Measurements from ENCODE around the gene RBM20. TPM values are rescaled to one million over a fixed set of nuclear protein-coding genes. Genes with fewer than 3 reads are reported as not detected.

RBM20 gene
- total RNA-seq, 2 donors from 2014 or later: 7.8 to 13.9 TPM

DNA sequence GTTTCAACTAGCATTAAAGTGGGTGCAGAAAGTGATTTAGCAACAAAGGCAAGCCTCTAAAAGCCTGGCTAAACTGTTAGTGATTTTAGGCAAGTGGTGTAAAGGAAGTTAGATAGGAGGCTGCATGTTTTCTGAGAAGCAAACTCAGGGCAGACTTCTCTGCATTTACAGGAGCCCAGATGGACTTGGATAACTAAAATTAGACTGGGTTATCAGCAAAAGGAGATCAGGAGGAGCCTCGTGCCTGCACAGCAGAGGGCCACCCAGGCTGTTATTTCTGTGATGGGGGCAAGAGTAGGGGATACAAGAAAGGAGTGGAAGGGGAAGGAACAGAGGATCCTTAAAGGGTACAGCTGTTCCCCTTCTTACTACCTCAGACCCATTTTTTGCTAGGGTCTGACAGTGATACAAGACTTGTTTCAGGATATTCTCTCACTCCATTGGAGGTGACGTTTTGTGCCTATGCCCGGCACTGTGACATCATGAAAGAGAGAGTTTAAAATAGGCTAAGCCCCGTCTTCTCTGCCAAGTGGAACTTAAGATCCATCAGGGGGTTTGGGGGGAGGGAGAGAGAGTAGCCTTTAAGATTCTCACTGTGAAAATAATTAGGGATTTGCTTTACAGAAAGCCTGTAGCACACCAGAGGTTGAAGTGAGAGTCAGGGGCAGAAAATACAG is 178.0 kb downstream of the RBM20 start:
- TF ChIP-seq, protein P1, sequence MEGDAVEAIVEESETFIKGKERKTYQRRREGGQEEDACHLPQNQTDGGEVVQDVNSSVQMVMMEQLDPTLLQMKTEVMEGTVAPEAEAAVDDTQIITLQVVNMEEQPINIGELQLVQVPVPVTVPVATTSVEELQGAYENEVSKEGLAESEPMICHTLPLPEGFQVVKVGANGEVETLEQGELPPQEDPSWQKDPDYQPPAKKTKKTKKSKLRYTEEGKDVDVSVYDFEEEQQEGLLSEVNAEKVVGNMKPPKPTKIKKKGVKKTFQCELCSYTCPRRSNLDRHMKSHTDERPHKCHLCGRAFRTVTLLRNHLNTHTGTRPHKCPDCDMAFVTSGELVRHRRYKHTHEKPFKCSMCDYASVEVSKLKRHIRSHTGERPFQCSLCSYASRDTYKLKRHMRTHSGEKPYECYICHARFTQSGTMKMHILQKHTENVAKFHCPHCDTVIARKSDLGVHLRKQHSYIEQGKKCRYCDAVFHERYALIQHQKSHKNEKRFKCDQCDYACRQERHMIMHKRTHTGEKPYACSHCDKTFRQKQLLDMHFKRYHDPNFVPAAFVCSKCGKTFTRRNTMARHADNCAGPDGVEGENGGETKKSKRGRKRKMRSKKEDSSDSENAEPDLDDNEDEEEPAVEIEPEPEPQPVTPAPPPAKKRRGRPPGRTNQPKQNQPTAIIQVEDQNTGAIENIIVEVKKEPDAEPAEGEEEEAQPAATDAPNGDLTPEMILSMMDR (IDR thresholded peaks at IDR 0.05): no peak
- Histone ChIP-seq H3K4me3 (peak overlapping the region; percentile 35), H3K27me3 (replicated peaks; ENCODE audit: insufficient read depth) (no peaks in the 10 kb centered on the region), H3K36me3 (peaks cover 2% of the 10 kb centered on the region), H3K4me1 (ENCODE audit: control insufficient read depth in 1 of 2, low read depth in 2 of 2) (peaks cover 44 to 69% of the 10 kb centered on the region in 2 donors), H3K9me3 (no peaks in the 10 kb centered on the region), H3K27ac (peak overlapping the region; percentile 82 to 94)
- ATAC-seq (ENCODE audit: insufficient number of reproducible peaks, low FRiP score, low read depth): no peak
- no peak for DNase-seq (ENCODE audit: low spot score)

DNA sequence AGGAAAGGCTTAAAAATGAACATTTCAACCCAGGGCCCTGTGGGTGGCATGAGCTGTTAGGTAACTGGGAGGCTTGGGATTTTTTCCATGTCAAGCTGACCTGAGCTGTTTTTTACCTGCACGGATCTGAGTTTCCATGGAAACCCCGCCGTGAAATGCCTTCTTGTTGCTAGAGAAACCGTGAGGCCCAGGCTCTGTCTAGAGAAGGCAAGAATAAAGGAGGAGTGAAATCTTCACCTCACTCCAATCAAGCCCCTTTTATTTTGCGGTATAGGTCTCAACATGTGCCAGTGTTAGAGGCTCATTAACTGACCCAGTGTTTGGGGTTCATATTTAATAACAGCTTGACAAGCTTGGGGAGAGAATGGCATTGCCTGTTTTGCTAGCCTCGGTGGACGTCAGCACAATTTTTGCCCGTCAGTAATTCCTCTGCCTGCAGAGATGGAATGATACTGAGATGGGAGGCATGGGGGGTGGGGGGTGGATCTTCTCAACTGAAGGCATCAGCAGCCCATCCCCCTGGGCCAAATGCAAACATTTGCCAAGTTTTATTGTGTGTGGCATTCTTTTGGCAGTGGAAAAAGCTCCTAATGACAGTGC is 178.7 kb downstream of the RBM20 start:
- H3K36me3 ChIP-seq: peaks cover 2% of the 10 kb centered on the region
- peak overlapping the region; percentile 82 to 94 for H3K27ac ChIP-seq
- H3K4me3 ChIP-seq: no peak overlapping the region
- TF ChIP-seq, protein P1 (IDR thresholded peaks at IDR 0.05): no peak
- DNase-seq (ENCODE audit: low spot score) (no peak), ATAC-seq (ENCODE audit: insufficient number of reproducible peaks, low FRiP score, low read depth) (no peak)
- H3K9me3 ChIP-seq: no peaks in the 10 kb centered on the region
- H3K27me3 ChIP-seq (replicated peaks; ENCODE audit: insufficient read depth): no peaks in the 10 kb centered on the region
- peaks cover 50 to 73% of the 10 kb centered on the region in 2 donors for H3K4me1 ChIP-seq (ENCODE audit: control insufficient read depth in 1 of 2, low read depth in 2 of 2)

DNA sequence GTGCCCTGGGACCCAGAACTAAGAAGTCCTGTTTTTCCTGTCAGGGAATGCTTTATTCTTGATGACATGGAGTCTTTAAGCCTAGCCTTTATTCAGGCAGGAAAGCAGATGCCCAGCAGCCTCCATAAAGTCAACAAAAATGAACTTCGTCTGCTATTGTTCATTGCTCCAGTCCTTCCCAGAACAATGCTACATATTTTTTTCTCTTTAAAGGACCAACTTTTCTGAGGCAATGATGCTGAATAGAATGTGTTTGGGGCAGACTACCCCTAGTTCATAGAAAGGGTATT is 180.0 kb downstream of the RBM20 start:
- ATAC-seq (ENCODE audit: insufficient number of reproducible peaks, low FRiP score, low read depth) (no peak), DNase-seq (ENCODE audit: low spot score) (no peak)
- Histone ChIP-seq H3K9me3 (no peaks in the 10 kb centered on the region), H3K27ac (peak overlapping the region; percentile 82 to 94), H3K4me1 (ENCODE audit: control insufficient read depth in 1 of 2, low read depth in 2 of 2) (peaks cover 46 to 73% of the 10 kb centered on the region in 2 donors), H3K4me3 (no peak overlapping the region), H3K27me3 (replicated peaks; ENCODE audit: insufficient read depth) (no peaks in the 10 kb centered on the region), H3K36me3 (peaks cover 2% of the 10 kb centered on the region)
- TF ChIP-seq, protein P1 (IDR thresholded peaks at IDR 0.05): no peak

DNA sequence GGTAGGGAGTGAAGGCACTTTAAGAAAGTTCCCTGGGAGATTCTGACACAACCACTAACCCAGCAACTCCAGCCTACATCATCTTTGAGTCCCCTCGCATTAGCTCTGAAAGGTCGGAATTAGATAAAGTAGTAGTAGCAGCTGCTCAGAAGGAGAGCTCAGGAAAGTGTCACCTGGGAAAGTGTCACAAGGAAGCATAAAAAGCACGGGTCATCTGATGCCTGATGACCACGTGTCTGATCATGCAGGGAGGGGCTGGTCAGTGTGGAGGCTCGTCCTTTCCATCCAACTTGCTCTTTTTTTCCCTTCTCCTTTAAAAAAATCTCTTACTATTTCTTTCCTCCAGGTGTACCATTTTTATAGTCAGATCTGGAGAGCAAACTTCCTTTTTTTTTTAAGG is 180.5 kb downstream of the RBM20 start:
- H3K36me3 ChIP-seq: peaks cover 2% of the 10 kb centered on the region
- TF ChIP-seq, protein P1 (IDR thresholded peaks at IDR 0.05): no peak
- no peak for DNase-seq (ENCODE audit: low spot score)
- no peak for ATAC-seq (ENCODE audit: insufficient number of reproducible peaks, low FRiP score, low read depth)
- H3K27ac ChIP-seq: peak overlapping the region; percentile 82 to 94
- no peaks in the 10 kb centered on the region for H3K9me3 ChIP-seq
- H3K4me3 ChIP-seq: no peak overlapping the region
- no peaks in the 10 kb centered on the region for H3K27me3 ChIP-seq (replicated peaks; ENCODE audit: insufficient read depth)
- H3K4me1 ChIP-seq (ENCODE audit: control insufficient read depth in 1 of 2, low read depth in 2 of 2): peaks cover 44 to 73% of the 10 kb centered on the region in 2 donors

DNA sequence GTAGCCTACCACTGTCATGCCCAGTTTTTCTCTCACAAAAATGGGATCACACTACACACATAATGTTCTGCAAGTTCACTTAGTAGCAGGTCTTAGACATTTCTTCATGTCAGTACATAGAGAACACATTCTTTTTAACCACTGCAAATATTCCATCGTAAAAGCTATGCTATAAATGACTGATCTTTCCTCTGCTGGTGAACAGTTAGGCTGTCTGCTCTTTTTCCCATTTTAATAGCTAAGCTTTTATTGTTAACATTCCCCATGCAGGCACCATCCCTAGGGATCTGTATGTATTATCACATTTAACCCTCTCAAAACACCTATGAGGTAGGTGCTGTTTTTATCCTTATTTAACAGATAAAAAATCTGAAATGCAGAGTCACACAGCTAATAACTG is 181.4 kb downstream of the RBM20 start:
- peaks cover 39 to 67% of the 10 kb centered on the region in 2 donors for H3K4me1 ChIP-seq (ENCODE audit: control insufficient read depth in 1 of 2, low read depth in 2 of 2)
- DNase-seq (ENCODE audit: low spot score) (no peak), ATAC-seq (ENCODE audit: insufficient number of reproducible peaks, low FRiP score, low read depth) (no peak)
- H3K27ac ChIP-seq: peak overlapping the region in 1 of 2 donors; percentile 88
- H3K36me3 ChIP-seq: peaks cover 2% of the 10 kb centered on the region
- no peak overlapping the region for H3K4me3 ChIP-seq
- H3K9me3 ChIP-seq: no peaks in the 10 kb centered on the region
- TF ChIP-seq, protein P1 (IDR thresholded peaks at IDR 0.05): no peak
- no peaks in the 10 kb centered on the region for H3K27me3 ChIP-seq (replicated peaks; ENCODE audit: insufficient read depth)
